NB4 (cell line): ENCODE results near the gene FARP1.

ENCODE experiments used
- MYC ChIP-seq: IDR thresholded peaks from 2 replicates; pipeline ENCODE4 v1.6.1; 2011; ENCODE audit warnings: low read depth, low read length
- POLR2A ChIP-seq: IDR thresholded peaks from 2 replicates; pipeline ENCODE4 v1.6.1; 2011; ENCODE audit warnings: mild to moderate bottlenecking; ENCODE audit not compliant: insufficient read length; ENCODE audit errors: extremely low read depth
- TF ChIP-seq, protein P1 (sequence below): IDR thresholded peaks from 2 replicates; pipeline ENCODE4 v1.6.1; 2011; ENCODE audit warnings: low read depth, low read length
- TF ChIP-seq, protein P2 (sequence below): IDR thresholded peaks from one replicate; pipeline ENCODE4 v1.5.1; 2012; ENCODE audit warnings: low read depth, low read length

DNA sequence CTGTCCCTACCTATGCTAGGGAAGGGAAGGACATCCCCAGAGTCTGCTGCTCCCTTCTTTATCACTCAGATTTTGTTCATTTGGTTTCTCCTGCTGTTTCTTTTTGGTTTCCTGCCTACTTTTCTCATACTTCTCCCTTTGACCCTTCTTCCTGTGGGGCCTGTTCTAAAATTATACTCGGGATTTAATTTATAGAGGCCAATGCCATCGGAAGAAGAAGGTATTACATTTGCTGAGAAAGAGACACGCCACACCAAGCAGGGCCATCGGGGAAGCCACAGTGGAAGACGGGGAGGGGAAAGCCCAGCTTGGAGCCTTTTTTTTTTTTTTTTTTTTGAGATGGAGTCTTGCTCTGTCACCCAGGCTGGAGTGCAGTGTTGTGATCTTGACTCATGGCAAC lies 46.8 kb upstream of the FARP1 start:
- TF ChIP-seq, protein P1, sequence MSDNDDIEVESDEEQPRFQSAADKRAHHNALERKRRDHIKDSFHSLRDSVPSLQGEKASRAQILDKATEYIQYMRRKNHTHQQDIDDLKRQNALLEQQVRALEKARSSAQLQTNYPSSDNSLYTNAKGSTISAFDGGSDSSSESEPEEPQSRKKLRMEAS = no peak
- TF ChIP-seq, protein P2, sequence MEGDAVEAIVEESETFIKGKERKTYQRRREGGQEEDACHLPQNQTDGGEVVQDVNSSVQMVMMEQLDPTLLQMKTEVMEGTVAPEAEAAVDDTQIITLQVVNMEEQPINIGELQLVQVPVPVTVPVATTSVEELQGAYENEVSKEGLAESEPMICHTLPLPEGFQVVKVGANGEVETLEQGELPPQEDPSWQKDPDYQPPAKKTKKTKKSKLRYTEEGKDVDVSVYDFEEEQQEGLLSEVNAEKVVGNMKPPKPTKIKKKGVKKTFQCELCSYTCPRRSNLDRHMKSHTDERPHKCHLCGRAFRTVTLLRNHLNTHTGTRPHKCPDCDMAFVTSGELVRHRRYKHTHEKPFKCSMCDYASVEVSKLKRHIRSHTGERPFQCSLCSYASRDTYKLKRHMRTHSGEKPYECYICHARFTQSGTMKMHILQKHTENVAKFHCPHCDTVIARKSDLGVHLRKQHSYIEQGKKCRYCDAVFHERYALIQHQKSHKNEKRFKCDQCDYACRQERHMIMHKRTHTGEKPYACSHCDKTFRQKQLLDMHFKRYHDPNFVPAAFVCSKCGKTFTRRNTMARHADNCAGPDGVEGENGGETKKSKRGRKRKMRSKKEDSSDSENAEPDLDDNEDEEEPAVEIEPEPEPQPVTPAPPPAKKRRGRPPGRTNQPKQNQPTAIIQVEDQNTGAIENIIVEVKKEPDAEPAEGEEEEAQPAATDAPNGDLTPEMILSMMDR = no peak
- TF ChIP-seq MYC (no peak), POLR2A (no peak)
